Measurements from ENCODE around the gene TMEM233.

Gene TMEM233

DNA sequence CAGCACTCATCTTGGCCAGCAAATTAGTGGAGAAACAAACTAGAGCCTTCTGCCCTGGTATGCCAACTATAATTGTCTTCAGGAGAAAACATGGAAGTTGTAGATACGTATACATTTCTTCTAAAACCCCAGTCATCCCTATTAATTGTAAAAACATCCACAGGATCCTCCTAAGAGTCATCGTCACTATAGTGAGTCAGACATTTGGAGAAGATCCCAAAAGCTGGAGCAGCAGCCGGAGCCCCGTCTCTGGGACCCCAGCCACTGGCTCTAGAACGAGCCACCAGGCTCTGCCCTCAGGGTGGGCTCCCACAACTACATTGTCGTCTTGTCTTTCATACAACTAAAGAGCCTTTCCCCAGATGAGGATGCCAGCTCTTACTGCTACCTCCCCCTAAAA is 89.8 kb downstream of the TMEM233 start:
- DNase-seq: no peak

DNA sequence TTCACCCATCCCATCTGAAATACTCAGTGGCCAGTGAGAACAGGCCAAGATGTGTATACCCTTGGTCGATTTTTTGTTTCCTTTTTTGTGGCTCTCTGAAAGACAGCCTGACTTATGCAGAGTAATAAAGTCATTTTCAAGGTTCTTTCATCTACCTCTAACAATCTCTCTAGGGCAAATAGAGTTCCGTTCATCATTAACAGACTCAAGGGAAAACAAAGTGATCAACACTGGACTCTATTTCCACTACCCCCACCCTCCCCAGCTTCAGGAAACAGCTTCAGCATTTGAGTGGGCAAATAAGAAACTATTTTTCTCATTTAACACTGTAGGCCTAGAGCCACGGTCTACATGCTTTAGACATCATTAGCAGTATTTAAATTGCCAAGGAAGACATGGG is 90.2 kb downstream of the TMEM233 start:
- no peak for DNase-seq

DNA sequence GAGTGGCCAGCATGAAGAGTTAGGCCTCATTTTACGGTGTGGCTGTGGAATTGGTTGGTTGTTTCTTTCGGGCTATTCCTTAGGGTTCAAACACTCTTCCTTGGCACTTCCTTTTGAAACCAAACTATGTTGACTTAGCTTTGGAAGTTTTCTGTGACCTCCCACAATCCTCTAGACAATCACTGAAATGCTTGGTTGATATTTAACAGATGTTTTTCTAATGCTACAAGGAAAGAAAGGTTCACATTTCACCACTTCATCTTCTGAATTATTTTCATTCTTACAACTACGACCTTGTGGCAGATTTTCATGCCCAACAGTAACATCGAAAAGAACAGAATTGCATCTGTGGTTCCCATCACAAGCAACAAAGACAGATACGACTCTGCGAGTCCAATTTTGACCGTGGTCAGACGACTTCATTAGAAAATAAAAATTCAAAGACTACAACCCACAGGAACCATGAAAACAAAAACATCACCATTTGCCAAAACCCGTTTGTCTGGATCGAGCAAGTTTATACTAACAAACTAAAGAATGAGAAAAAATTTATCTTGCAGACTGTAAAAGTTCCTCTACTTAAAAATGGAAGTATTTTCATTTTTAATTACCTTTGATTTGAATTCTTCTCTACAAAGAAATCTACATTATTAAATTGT is 91.3 kb downstream of the TMEM233 start:
- DNase-seq: no peak

DNA sequence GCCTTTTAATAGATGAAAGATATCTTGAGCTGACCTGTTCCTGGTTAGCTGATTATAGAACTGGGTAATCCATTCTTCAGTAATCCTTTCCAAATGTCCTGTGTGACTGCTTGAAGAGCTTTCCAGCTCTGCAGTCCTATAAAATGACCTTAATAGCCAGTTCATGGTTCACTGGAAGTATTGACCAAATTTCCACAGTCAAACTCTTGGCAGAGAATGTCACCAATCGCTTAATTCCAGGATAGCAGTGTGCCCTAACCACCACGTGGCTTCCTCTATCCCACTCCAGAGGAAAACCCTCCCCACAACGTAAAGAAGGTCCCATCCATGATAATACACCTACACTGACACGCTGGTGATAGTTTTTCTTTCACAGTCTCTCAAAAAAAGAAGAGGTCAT is 91.8 kb downstream of the TMEM233 start:
- no peak for DNase-seq

DNA sequence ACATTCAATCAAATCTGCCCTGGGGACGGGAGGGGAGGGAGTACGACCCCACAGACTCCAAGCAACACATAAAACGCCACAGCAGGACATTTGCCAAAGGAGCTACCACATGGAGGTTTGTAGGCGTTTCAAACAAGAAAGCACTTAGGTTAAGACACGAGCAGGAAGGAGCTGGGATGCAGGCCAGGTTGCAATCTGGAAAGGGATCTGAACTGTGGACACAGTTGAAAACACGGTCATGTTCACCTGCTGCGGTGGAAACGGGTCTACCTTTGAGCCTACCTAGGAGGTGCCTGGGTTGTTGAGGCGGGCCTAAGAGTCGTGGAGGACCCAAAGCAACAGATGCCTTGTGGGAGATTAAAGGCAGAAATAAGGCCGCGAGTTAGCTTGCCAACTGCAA is 92.8 kb downstream of the TMEM233 start:
- no peak for DNase-seq

DNA sequence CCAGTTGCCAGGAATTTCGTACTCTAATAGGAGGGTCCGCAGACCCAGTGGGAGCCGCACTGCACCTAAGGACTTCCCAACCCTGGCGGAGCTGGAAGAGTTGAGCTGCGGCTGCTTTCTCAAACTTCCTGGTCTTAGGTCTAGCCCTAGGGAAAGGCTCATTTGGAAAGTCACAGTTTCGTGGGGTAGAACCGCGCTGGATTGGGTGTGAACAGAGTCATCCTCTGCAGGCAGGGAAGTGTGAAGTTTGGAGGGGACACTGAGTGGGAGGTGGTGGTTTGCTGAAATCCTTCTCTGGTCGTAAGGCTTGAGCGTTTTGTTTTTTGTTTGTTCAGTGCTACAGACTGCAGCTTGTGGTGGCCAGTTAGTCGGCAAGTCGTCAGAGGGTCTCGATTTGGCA is 93.2 kb downstream of the TMEM233 start:
- no peak for DNase-seq

DNA sequence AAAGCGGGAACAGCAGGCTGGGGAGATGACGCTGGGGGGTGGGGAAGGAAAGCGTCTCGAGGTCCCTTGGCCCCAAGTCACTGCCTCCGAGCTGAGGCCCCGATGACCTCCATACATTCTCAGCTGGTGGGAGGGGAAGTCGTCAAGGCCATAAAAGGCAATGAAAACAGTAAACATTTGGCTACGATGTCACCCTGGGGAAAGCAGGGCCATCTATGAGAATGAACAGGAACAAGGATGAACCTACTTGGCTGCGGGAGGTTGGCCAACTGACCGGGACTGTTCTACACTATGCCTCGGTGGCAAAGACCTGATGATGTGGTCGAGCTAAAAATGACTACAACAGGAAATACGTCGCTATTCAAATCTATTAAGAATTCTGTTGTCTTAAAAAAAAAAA is 93.8 kb downstream of the TMEM233 start:
- no peak for DNase-seq

DNA sequence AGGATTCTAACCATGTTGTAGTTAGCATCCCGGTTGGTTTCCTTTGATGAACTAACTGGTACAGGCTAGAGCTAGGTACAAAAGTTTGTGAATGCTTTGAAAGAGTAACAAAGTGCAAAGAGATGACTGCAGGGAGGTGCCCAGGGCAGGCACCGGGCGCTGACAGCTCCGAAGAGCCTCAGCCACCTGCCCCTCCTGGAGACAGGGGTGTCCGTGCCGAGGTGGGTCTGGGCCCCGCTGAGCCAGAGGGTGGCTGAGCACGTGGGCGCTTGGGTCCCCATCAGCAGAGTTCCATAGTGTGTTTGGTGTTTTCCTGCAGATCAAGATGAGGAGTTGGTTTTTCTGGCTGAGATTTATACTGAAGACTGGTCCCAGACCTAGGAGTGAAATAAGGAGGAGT is 94.3 kb downstream of the TMEM233 start:
- DNase-seq: no peak

DNA sequence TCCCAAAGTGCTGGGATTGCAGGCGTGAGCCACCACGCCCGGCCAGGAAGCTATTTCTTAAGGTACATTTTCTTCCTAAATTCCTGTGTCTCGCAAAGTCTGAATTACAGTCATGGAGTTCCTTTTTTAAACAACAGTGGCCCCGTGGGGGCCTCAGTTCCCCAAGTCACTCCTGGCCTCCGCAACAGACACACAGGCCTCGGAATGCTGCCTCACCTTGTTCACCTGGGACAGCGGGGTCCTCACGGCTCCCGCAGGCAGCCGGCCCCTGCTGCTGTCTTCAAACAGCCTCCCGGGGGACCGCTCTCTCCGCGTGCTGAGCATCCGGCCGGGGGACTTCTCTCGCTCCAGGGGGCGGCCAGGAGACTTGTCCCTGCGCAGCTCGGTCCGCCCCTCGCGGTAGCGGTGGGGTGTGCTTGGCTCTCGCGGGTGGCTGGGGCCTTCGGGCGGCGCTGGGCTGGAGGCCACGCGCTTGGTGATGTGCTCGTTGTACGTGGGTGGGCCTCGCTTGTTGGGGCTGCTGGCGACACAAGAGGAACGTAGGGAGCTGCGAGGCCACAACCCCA is 96.4 kb downstream of the TMEM233 start:
- no peak for DNase-seq

DNA sequence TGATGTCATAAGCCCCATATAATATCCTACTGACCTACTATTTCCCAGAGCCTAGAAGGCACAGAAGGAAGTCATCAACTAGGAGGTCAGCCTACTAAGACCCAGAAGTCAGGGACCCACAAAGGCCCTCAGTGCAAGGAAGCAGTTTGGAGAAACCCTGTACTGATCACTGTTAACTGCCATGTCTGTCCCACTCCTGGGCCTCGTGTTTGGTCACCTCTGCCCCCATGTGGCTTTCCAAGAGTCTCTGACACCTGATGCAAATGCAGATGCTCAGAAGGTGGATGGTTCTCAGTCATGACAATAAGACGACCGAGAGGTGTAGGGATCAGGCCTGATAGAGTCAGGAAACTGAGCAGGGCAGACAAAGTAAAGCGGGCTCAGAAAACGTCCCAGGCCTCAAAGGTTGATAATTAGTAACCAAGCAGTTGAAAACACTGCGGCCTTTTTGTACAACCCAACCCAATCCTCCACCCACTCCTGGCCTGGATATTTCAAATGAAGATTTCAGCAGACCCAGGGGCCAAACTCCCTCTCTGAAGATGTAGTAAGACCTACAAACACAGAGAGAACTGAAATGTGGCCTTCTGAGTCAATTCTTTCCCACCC is 97.7 kb downstream of the TMEM233 start:
- DNase-seq: no peak

DNA sequence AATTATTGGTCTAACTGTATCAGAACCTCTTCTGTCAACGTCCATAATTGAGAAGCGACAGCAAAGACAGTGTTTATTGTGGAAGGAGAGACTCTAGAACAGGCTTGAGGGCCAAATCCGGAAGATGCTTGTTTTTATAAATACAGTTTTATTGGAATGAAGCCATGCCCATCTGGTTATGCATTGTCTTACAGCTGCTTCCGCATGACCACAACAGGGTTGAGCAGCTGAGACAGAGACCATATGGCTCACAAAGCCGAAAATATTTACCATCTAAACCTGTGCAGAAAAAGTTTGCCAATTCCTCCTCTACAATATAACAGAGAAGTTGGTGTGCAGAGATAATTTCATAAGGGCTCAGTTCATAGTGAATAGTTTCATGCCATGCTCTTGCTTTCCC is 98.8 kb downstream of the TMEM233 start:
- DNase-seq: no peak

All from GOT3 (cell line).